Ramos (cell line): ENCODE results near the gene ITGA7.

Source experiments
- in situ Hi-C: fragments of 300-500 bp; cut with MboI; formaldehyde crosslinking; loops from one replicate; pipeline ENCODE4 v1.14.3; 2022; ENCODE audit warnings: low sequenced_read_pairs; ENCODE audit not compliant: unreplicated experiment

Gene ITGA7

GRCh38 chr12:55721601-55722213 lies 14.0 kb upstream of the ITGA7 start:
- in situ Hi-C loops = loop anchor here (5.0 kb wide), 1 partner anchor 64 kb away; no protein-coding TSS in a partner anchor

GRCh38 chr12:55720894-55721444 lies 13.3 kb upstream of the ITGA7 start:
- in situ Hi-C loops = loop anchor here (5.0 kb wide), 1 partner anchor 64 kb away; no protein-coding TSS in a partner anchor

GRCh38 chr12:55720071-55720564 lies 12.4 kb upstream of the ITGA7 start, which contains the start of gene RDH5:
RDH5 (plus strand) TSS chr12:55720393; CDS start chr12:55721185, 792 bp downstream.
- in situ Hi-C loops = loop anchor here (5.0 kb wide), 1 partner anchor 63 kb away; no protein-coding TSS in a partner anchor

GRCh38 chr12:55719371-55719770 lies 11.7 kb upstream of the ITGA7 start:
- in situ Hi-C loops = no loop called here

GRCh38 chr12:55718624-55719275 lies 11.0 kb upstream of the ITGA7 start:
- in situ Hi-C loops = no loop called here

- in situ Hi-C loops = no loop called here
These were observed 10.3 kb upstream of the ITGA7 start for GRCh38 chr12:55718015-55718414.

GRCh38 chr12:55717011-55718007 lies 9.6 kb upstream of the ITGA7 start:
- in situ Hi-C loops = no loop called here

GRCh38 chr12:55716582-55716957 lies 8.9 kb upstream of the ITGA7 start:
- in situ Hi-C loops = no loop called here

- in situ Hi-C loops = no loop called here
These were observed 8.3 kb upstream of the ITGA7 start, which contains the start of gene BLOC1S1 for GRCh38 chr12:55715833-55716581. BLOC1S1 (plus strand) TSS chr12:55716046; CDS start chr12:55716052, 6 bp downstream.

GRCh38 chr12:55715169-55715764 lies 7.6 kb upstream of the ITGA7 start:
- in situ Hi-C loops = no loop called here

- in situ Hi-C loops = no loop called here
These were observed 6.0 kb upstream of the ITGA7 start for GRCh38 chr12:55713721-55714120.

- in situ Hi-C loops = no loop called here
These were observed 5.2 kb upstream of the ITGA7 start for GRCh38 chr12:55712700-55713415.

- in situ Hi-C loops = no loop called here
These were observed 4.3 kb upstream of the ITGA7 start for GRCh38 chr12:55711786-55712553.

GRCh38 chr12:55708695-55709233 lies 1.1 kb upstream of the ITGA7 start:
- in situ Hi-C loops = no loop called here

- in situ Hi-C loops = no loop called here
These were observed 459 bp downstream of the ITGA7 start for GRCh38 chr12:55707219-55707671.

- in situ Hi-C loops = no loop called here
These were observed 1.0 kb downstream of the ITGA7 start for GRCh38 chr12:55706568-55707218.
